Lung (tissue), 12 donors: ENCODE measurements around the gene SOX6. TPM values are rescaled to one million over a fixed set of nuclear protein-coding genes. Genes with fewer than 3 reads are reported as not detected.

Source experiments
- ATAC-seq: fragments of 200-7000 bp; cut with Tn5 transposase; one replicate; pipeline ENCODE4 v1.9.1; 2020; ENCODE audit warnings: moderate number of reproducible peaks; ENCODE audit not compliant: insufficient read depth, low FRiP score
- DNase-seq, 3 donors: peaks; one replicate each; pipeline ENCODE4 v3.0.0-alpha.2; 2013 to 2017
- H3K27ac ChIP-seq, 2 donors: one replicate each; pipeline ENCODE4 v1.5.1; 2013; ENCODE audit warnings: mild to moderate bottlenecking in 2 of 2, moderate library complexity in 2 of 2, control low read depth in 1 of 2, inconsistent platforms in 1 of 2, low read depth in 1 of 2, low read length in 1 of 2
- H3K27me3 ChIP-seq, 3 donors: one replicate each; pipeline ENCODE4 v1.5.1; 2013; ENCODE audit warnings: low read length in 2 of 3; ENCODE audit not compliant: control insufficient read depth in 3 of 3, insufficient read depth in 3 of 3
- H3K36me3 ChIP-seq, 4 donors: one replicate each; pipeline ENCODE4 v1.5.1; 2013; ENCODE audit warnings: low read length in 4 of 4, mild to moderate bottlenecking in 1 of 4, moderate library complexity in 1 of 4; ENCODE audit not compliant: control insufficient read depth in 4 of 4, insufficient read depth in 4 of 4
- H3K4me1 ChIP-seq, 5 donors: one replicate each; pipeline ENCODE4 v1.5.1; 2013; ENCODE audit warnings: low read length in 5 of 5, mild to moderate bottlenecking in 2 of 5, moderate library complexity in 1 of 5; ENCODE audit not compliant: control insufficient read depth in 5 of 5, insufficient read depth in 5 of 5
- H3K4me3 ChIP-seq: one replicate; pipeline ENCODE4 v1.5.1; 2013; ENCODE audit warnings: mild to moderate bottlenecking, control low read depth, moderate library complexity
- H3K9ac ChIP-seq, 2 donors: one replicate each; pipeline ENCODE4 v1.5.1; 2013; ENCODE audit warnings: low read length in 2 of 2, control low read depth in 1 of 2; ENCODE audit not compliant: insufficient read depth in 1 of 2
- H3K9me3 ChIP-seq, 4 donors: one replicate each; pipeline ENCODE4 v1.5.1; 2013; ENCODE audit warnings: low read length in 3 of 4, mild to moderate bottlenecking in 1 of 4, moderate library complexity in 1 of 4; ENCODE audit not compliant: control insufficient read depth in 4 of 4, insufficient read depth in 3 of 4
- CTCF ChIP-seq: IDR thresholded peaks from 2 replicates; pipeline ENCODE4 v1.5.1; 2012; ENCODE audit warnings: mild to moderate bottlenecking; ENCODE audit errors: control extremely low read depth, extremely low read depth
- WGBS, 2 donors: extraction: QIAGEN DNeasy Blood & Tissue Kit; methylation state at CpG; one replicate each; pipeline ENCODE4 v1.1.7; 2013; 5-methylcytosine and 5-hydroxymethylcytosine counted together
- polyA plus RNA-seq, 2 donors: library from polyadenylated mRNA; stranded (reverse); fragments of 200-250 nt; gene quantifications; one replicate each; pipeline ENCODE4 v1.2.1, GENCODE V29; 2013
- total RNA-seq, 2 donors: library from RNA; depleted of rRNA in 1 of 2; stranded (reverse); fragments of >200 nt in 1 of 2; gene quantifications; one replicate each; pipeline ENCODE4 v1.2.1, GENCODE V29; 2014 to 2021
- donor health status: control.
- donor health status: control.
- donor health status: Bipolar disorder and iron deficiency.
- donor health status: healthy.
- donor health status: DM: yes; HTN: yes; CAD: no.

SOX6 gene
- total and polyA plus RNA-seq, 4 donors, result 0.58 to 31.7 (median 7.4) TPM

GRCh38 chr11:16093889-16094653 lies 262.3 kb downstream of the SOX6 start:
- WGBS, 2 donors, result 82 to 83% methylated on average over 3 of the region's 3 CpGs
- H3K9me3 ChIP-seq, result no peaks in the 10 kb centered on the region
- no peak overlapping the region for H3K27ac ChIP-seq
- H3K36me3 ChIP-seq, result no peaks in the 10 kb centered on the region
- no peak overlapping the region for H3K4me3 ChIP-seq
- DNase-seq, result peak in 1 of 3 donors; percentile 33
- ATAC-seq, result no peak
- peaks cover 0 to 18% (median 8%) of the 10 kb centered on the region in 5 donors for H3K4me1 ChIP-seq
- no peaks in the 10 kb centered on the region for H3K27me3 ChIP-seq
- no peak overlapping the region for H3K9ac ChIP-seq
- no peak for TF ChIP-seq CTCF

GRCh38 chr11:16091862-16092261 lies 264.5 kb downstream of the SOX6 start:
- Histone ChIP-seq H3K36me3 (no peaks in the 10 kb centered on the region), H3K27ac (no peak overlapping the region), H3K9me3 (no peaks in the 10 kb centered on the region), H3K9ac (no peak overlapping the region), H3K27me3 (no peaks in the 10 kb centered on the region), H3K4me1 (peaks cover 0 to 5% (median 0%) of the 10 kb centered on the region in 5 donors), H3K4me3 (no peak overlapping the region)
- no peak for TF ChIP-seq CTCF
- DNase-seq, result no peak
- no peak for ATAC-seq
- 75 to 88% methylated on average over 1 of the region's 1 CpG for WGBS, 2 donors

GRCh38 chr11:16089481-16089880 lies 266.9 kb downstream of the SOX6 start:
- Histone ChIP-seq H3K36me3 (no peaks in the 10 kb centered on the region), H3K27ac (no peak overlapping the region), H3K27me3 (no peaks in the 10 kb centered on the region), H3K9ac (no peak overlapping the region), H3K9me3 (no peaks in the 10 kb centered on the region), H3K4me1 (peaks cover 0 to 2% (median under 1%) of the 10 kb centered on the region in 5 donors), H3K4me3 (no peak overlapping the region)
- DNase-seq (no peak), ATAC-seq (no peak)
- WGBS, 2 donors, result 92 to 93% methylated on average over 1 of the region's 1 CpG
- TF ChIP-seq CTCF, result no peak

- no peak overlapping the region for H3K9ac ChIP-seq
- ATAC-seq (no peak), DNase-seq (no peak)
- TF ChIP-seq CTCF, result no peak
- H3K36me3 ChIP-seq, result no peaks in the 10 kb centered on the region
- H3K4me1 ChIP-seq, result peaks cover 0 to 2% (median 0%) of the 10 kb centered on the region in 5 donors
- H3K27ac ChIP-seq, result no peak overlapping the region
- no peaks in the 10 kb centered on the region for H3K27me3 ChIP-seq
- no peaks in the 10 kb centered on the region for H3K9me3 ChIP-seq
- WGBS, 2 donors, result 71 to 74% methylated on average over 1 of the region's 1 CpG
- no peak overlapping the region for H3K4me3 ChIP-seq
These were observed 267.6 kb downstream of the SOX6 start for GRCh38 chr11:16088774-16089173.
